ENCODE measurements around the gene EGFR.

Gene EGFR

GRCh38 chr7:55016061-55016745 lies 2.6 kb upstream of the EGFR start:
- Histone ChIP-seq H3K27ac (no peak overlapping the region), H3K9me3 (no peaks in the 10 kb centered on the region), H3K36me3 (no peaks in the 10 kb centered on the region), H3K27me3 (no peaks in the 10 kb centered on the region), H3K4me3 (no peak overlapping the region), H3K4me1 (peaks cover 0 to 21% (median 15%) of the 10 kb centered on the region in 4 donors)
- DNase-seq = no peak
- no peak for TF ChIP-seq CTCF (IDR thresholded peaks at IDR 0.05)
- intact Hi-C loops (cut with DNase I; ENCODE audit: low total_unique reads) = loop anchor here (5.0 to 10.0 kb wide), 2 partner anchors 116 to 239 kb away; no protein-coding TSS in a partner anchor

DNA sequence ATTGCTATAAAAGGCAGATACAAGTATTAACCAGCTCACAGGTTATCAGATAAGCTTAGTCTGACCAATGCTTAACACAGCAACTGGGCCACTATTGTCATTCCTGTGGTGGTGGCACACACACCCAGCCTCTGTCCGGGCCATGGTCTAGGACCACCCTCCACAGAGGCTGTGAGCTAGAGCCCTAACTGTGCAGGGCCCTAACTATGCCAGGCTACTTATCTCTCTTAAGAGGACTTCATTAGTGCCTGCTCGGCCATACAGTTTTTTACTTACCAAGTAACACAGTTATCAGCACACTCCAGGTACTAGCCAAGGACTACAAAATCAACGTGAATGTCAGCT lies 2.1 kb upstream of the EGFR start:
- Histone ChIP-seq H3K9me3 (no peaks in the 10 kb centered on the region), H3K27ac (no peak overlapping the region), H3K36me3 (no peaks in the 10 kb centered on the region), H3K4me1 (peaks cover 0 to 25% (median 17%) of the 10 kb centered on the region in 4 donors), H3K4me3 (no peak overlapping the region), H3K27me3 (no peaks in the 10 kb centered on the region)
- TF ChIP-seq CTCF (IDR thresholded peaks at IDR 0.05) = no peak
- no peak for DNase-seq
- intact Hi-C loops (cut with DNase I; ENCODE audit: low total_unique reads) = loop anchor here (5.0 to 10.0 kb wide), 2 partner anchors 116 to 238 kb away; no protein-coding TSS in a partner anchor

GRCh38 chr7:55017841-55018240 lies 976 bp upstream of the EGFR start:
- no peaks in the 10 kb centered on the region for H3K9me3 ChIP-seq
- intact Hi-C loops (cut with DNase I; ENCODE audit: low total_unique reads) = loop anchor here (5.0 to 10.0 kb wide), 2 partner anchors 114 to 237 kb away; no protein-coding TSS in a partner anchor
- H3K4me1 ChIP-seq = peaks cover 0 to 36% (median 23%) of the 10 kb centered on the region in 4 donors
- H3K27me3 ChIP-seq = no peaks in the 10 kb centered on the region
- DNase-seq = no peak
- no peaks in the 10 kb centered on the region for H3K36me3 ChIP-seq
- no peak for TF ChIP-seq CTCF (IDR thresholded peaks at IDR 0.05)
- H3K27ac ChIP-seq = peak overlapping the region; percentile 93 to 94
- peak overlapping the region; percentile 73 to 84 for H3K4me3 ChIP-seq

- peak overlapping the region; percentile 93 to 94 for H3K27ac ChIP-seq
- TF ChIP-seq CTCF (IDR thresholded peaks at IDR 0.05) = no peak
- intact Hi-C loops (cut with DNase I; ENCODE audit: low total_unique reads) = loop anchor here (5.0 to 10.0 kb wide), 2 partner anchors 113 to 236 kb away; no protein-coding TSS in a partner anchor
- peak; percentile 76 to 88 for DNase-seq
- no peaks in the 10 kb centered on the region for H3K27me3 ChIP-seq
- H3K4me3 ChIP-seq = peak overlapping the region; percentile 73 to 84
- H3K36me3 ChIP-seq = no peaks in the 10 kb centered on the region
- peaks cover 0 to 49% (median 30%) of the 10 kb centered on the region in 4 donors for H3K4me1 ChIP-seq
- no peaks in the 10 kb centered on the region for H3K9me3 ChIP-seq
Observed at GRCh38 chr7:55019191-55019690, 424 bp downstream of the EGFR start.

GRCh38 chr7:55019691-55020465 lies 1.1 kb downstream of the EGFR start:
- intact Hi-C loops (cut with DNase I; ENCODE audit: low total_unique reads) = loop anchor here (5.0 to 10.0 kb wide), 3 partner anchors 47 to 235 kb away; no protein-coding TSS in a partner anchor
- Histone ChIP-seq H3K27me3 (no peaks in the 10 kb centered on the region), H3K27ac (peak overlapping the region; percentile 93 to 94), H3K4me1 (peaks cover 0 to 55% (median 36%) of the 10 kb centered on the region in 4 donors), H3K9me3 (no peaks in the 10 kb centered on the region), H3K4me3 (peak overlapping the region; percentile 73 to 84), H3K36me3 (no peaks in the 10 kb centered on the region)
- peak in 1 of 2 experiments; percentile 15 for TF ChIP-seq CTCF (IDR thresholded peaks at IDR 0.05)
- DNase-seq = peak in 1 of 2 donors; percentile 77

All from tibial artery (tissue), 4 donors.